IMR-90 (cell line): ENCODE results near the gene DBNDD2. TPM values are rescaled to one million over a fixed set of nuclear protein-coding genes. Genes with fewer than 3 reads are reported as not detected.

Experiments used
- ATAC-seq: fragments of 200-7000 bp; cut with Tn5 transposase; 2 replicates; pipeline ENCODE4 v1.9.1; 2020; ENCODE audit warnings: low read depth, mild to moderate bottlenecking, moderate library complexity
- BruUV-seq: library from RNA; stranded (reverse); fragments of 400-500 nt; replicated peaks from 2 replicates; lab custom pipeline; 2021; lab: Mats Ljungman, UMichigan
- CTCF ChIA-PET: fragments of 300-600 bp; formaldehyde crosslinking; extraction: SDS; loops from one replicate; lab custom pipeline; 2021; ENCODE audit warnings: antibody characterized with exemption; lab: Yijun Ruan, JAX
- POLR2A ChIA-PET: fragments of 300-600 bp; sonication (Branson Sonifier 250); formaldehyde crosslinking; loops from one replicate; lab custom pipeline; 2022; ENCODE audit warnings: antibody characterized with exemption; ENCODE audit not compliant: unreplicated experiment; lab: Charles Lee
- DNase-seq: peaks from one replicate; pipeline ENCODE4 v3.0.0; 2013
- H2AFZ ChIP-seq: replicated peaks from 2 replicates; pipeline ENCODE3; 2013; ENCODE audit warnings: low read length, mild to moderate bottlenecking; ENCODE audit not compliant: poor library complexity
- H2AK5ac ChIP-seq: 2 replicates; pipeline ENCODE4 v1.6.1; 2013; ENCODE audit warnings: low read depth, low read length, inconsistent platforms
- H2AK9ac ChIP-seq: replicated peaks from 2 replicates; pipeline ENCODE3; 2013; ENCODE audit warnings: mild to moderate bottlenecking, low read depth, low read length, moderate library complexity; ENCODE audit not compliant: poor library complexity
- H2BK120ac ChIP-seq: 2 replicates; pipeline ENCODE4 v1.6.1; 2013; ENCODE audit warnings: low read depth, low read length, inconsistent platforms
- H2BK15ac ChIP-seq: 3 replicates; pipeline ENCODE4 v1.6.1; 2013; ENCODE audit warnings: low read depth, low read length, inconsistent platforms
- H2BK20ac ChIP-seq: 2 replicates; pipeline ENCODE4 v1.6.1; 2013; ENCODE audit warnings: low read depth, mild to moderate bottlenecking, inconsistent platforms, low read length, moderate library complexity
- H2BK5ac ChIP-seq: 2 replicates; pipeline ENCODE4 v1.6.1; 2013; ENCODE audit warnings: mild to moderate bottlenecking, low read depth, low read length, inconsistent platforms; ENCODE audit not compliant: poor library complexity, severe bottlenecking
- H3K14ac ChIP-seq: replicated peaks from 2 replicates; pipeline ENCODE4 v1.6.1; 2013; ENCODE audit warnings: low read depth, low read length, inconsistent platforms
- H3K18ac ChIP-seq: 2 replicates; pipeline ENCODE4 v1.6.1; 2013; ENCODE audit warnings: low read depth, low read length, control low read depth
- H3K23ac ChIP-seq: 2 replicates; pipeline ENCODE4 v1.6.1; 2013; ENCODE audit warnings: low read depth, low read length, inconsistent platforms
- H3K27ac ChIP-seq: 2 replicates; pipeline ENCODE4 v1.5.1; 2013; ENCODE audit warnings: mild to moderate bottlenecking, control low read depth, low read length; ENCODE audit not compliant: insufficient read depth
- H3K27me3 ChIP-seq: 2 replicates; pipeline ENCODE4 v1.6.1; 2013; ENCODE audit warnings: low read length; ENCODE audit not compliant: control insufficient read depth, insufficient read depth
- H3K36me3 ChIP-seq: 2 replicates; pipeline ENCODE4 v1.6.1; 2013; ENCODE audit warnings: low read length, mixed read lengths; ENCODE audit not compliant: control insufficient read depth, insufficient read depth
- H3K4ac ChIP-seq: 2 replicates; pipeline ENCODE4 v1.6.1; 2013; ENCODE audit warnings: low read depth, low read length, inconsistent platforms
- H3K4me1 ChIP-seq: 2 replicates; pipeline ENCODE4 v1.6.1; 2013; ENCODE audit warnings: low read length, mixed read lengths; ENCODE audit not compliant: control insufficient read depth, insufficient read depth
- H3K4me2 ChIP-seq: 2 replicates; pipeline ENCODE4 v1.6.1; 2013; ENCODE audit warnings: low read depth, mild to moderate bottlenecking, control low read depth, low read length, moderate library complexity
- H3K4me3 ChIP-seq: 2 replicates; pipeline ENCODE4 v1.5.1; 2013; ENCODE audit warnings: low read depth, mild to moderate bottlenecking, control low read depth, low read length, moderate library complexity; ENCODE audit not compliant: insufficient read depth
- H3K56ac ChIP-seq: 2 replicates; pipeline ENCODE4 v1.6.1; 2013; ENCODE audit warnings: low read length, inconsistent platforms; ENCODE audit not compliant: insufficient read depth; ENCODE audit errors: extremely low read depth
- H3K79me1 ChIP-seq, 2 experiments: 2 replicates each; pipeline ENCODE4 v1.6.1; 2013; ENCODE audit warnings: low read length in 2 of 2, inconsistent platforms in 1 of 2, low read depth in 1 of 2
- H3K9ac ChIP-seq: 2 replicates; pipeline ENCODE4 v1.6.1; 2013; ENCODE audit warnings: low read depth, low read length, control low read depth
- H3K9me1 ChIP-seq: 2 replicates; pipeline ENCODE4 v1.6.1; 2013; ENCODE audit warnings: low read length, inconsistent platforms; ENCODE audit not compliant: insufficient read depth
- H3K9me3 ChIP-seq: 2 replicates; pipeline ENCODE4 v1.6.1; 2013; ENCODE audit warnings: low read length; ENCODE audit not compliant: control insufficient read depth, insufficient read depth
- H4K20me1 ChIP-seq: 2 replicates; pipeline ENCODE4 v1.6.1; 2013; ENCODE audit warnings: low read length, inconsistent platforms; ENCODE audit not compliant: insufficient read depth
- H4K5ac ChIP-seq: 2 replicates; pipeline ENCODE4 v1.6.1; 2013; ENCODE audit warnings: mild to moderate bottlenecking, low read depth, low read length, control low read depth
- H4K8ac ChIP-seq, 2 experiments: 2 replicates each; pipeline ENCODE4 v1.6.1; 2013; ENCODE audit warnings: low read depth in 2 of 2, low read length in 2 of 2, control low read depth in 1 of 2, inconsistent platforms in 1 of 2
- H4K91ac ChIP-seq: 2 replicates; pipeline ENCODE4 v1.6.1; 2013; ENCODE audit warnings: low read depth, low read length, inconsistent platforms; ENCODE audit not compliant: insufficient read depth
- BHLHE40 ChIP-seq: fragments of 150-350 bp; IDR thresholded peaks from 2 replicates; pipeline ENCODE4 v1.6.1; 2016; ENCODE audit warnings: mild to moderate bottlenecking, low read depth, low read length
- CHD1 ChIP-seq: IDR thresholded peaks from 2 replicates; pipeline ENCODE4 v1.6.1; 2012; ENCODE audit warnings: low read depth, low read length, improper control_type of control experiment
- ELK1 ChIP-seq: fragments of 150-350 bp; IDR thresholded peaks from 2 replicates; pipeline ENCODE4 v1.6.1; 2016; ENCODE audit warnings: low read depth, mild to moderate bottlenecking, low read length, moderate library complexity, borderline replicate concordance
- MAFK ChIP-seq: IDR thresholded peaks from 2 replicates; pipeline ENCODE4 v1.6.1; 2012; ENCODE audit warnings: low read depth, low read length, improper control_type of control experiment
- POLR2A ChIP-seq: IDR thresholded peaks from 2 replicates; pipeline ENCODE4 v1.6.1; 2012; ENCODE audit warnings: mild to moderate bottlenecking, low read depth, low read length
- RFX5 ChIP-seq: IDR thresholded peaks from 2 replicates; pipeline ENCODE4 v1.8.0; 2012; ENCODE audit warnings: low read depth, mild to moderate bottlenecking, low read length, moderate library complexity
- WGBS, 2 experiments: methylation state at CpG; one replicate each; pipeline versions ENCODE4 v1.1.5 to v1.1.7; 2013; ENCODE audit warnings: missing lambda C conversion rate in 2 of 2; ENCODE audit not compliant: insufficient read length in 1 of 2; ENCODE audit errors: extremely low coverage in 2 of 2; 5-methylcytosine and 5-hydroxymethylcytosine counted together
- dilution Hi-C: fragments of 300-500 bp; cut with HindIII; formaldehyde crosslinking; loops from one replicate; pipeline ENCODE4 v1.14.3; 2018; ENCODE audit warnings: low sequenced_read_pairs; ENCODE audit not compliant: unreplicated experiment
- in situ Hi-C: fragments of 300-500 bp; cut with MboI; formaldehyde crosslinking; loops from 3 replicates; pipeline ENCODE4 v1.14.3; 2019; ENCODE audit warnings: low sequenced_read_pairs, inconsistent platforms, mixed read lengths
- intact Hi-C: fragments of 100-400 bp; cut with micrococcal nuclease; formaldehyde crosslinking; loops from 2 replicates; pipeline ENCODE4 v1.10.0; 2022
- polyA plus RNA-seq, 3 experiments: library from polyadenylated mRNA; depleted of rRNA; stranded (reverse); fragments of >200 nt; gene quantifications; 2 replicates each; pipeline ENCODE4 v1.2.3, GENCODE V29; 2012; ENCODE audit warnings: low replicate concordance in 1 of 3
- total RNA-seq: library from RNA; depleted of rRNA; stranded (reverse); fragments of >200 nt; gene quantifications from 2 replicates; pipeline ENCODE4 v1.2.3, GENCODE V29; 2012
- TF ChIP-seq, protein P1 (sequence below): conservative IDR thresholded peaks from 2 replicates; pipeline ENCODE4 v1.5.1; 2012; ENCODE audit warnings: mild to moderate bottlenecking, low read depth, low read length, improper control_type of control experiment

The DBNDD2 gene
- total and polyA plus RNA-seq, 2 of the 4 experiments (the other 2 are of a cell fraction), result 1.3 to 9.3 TPM

DNA sequence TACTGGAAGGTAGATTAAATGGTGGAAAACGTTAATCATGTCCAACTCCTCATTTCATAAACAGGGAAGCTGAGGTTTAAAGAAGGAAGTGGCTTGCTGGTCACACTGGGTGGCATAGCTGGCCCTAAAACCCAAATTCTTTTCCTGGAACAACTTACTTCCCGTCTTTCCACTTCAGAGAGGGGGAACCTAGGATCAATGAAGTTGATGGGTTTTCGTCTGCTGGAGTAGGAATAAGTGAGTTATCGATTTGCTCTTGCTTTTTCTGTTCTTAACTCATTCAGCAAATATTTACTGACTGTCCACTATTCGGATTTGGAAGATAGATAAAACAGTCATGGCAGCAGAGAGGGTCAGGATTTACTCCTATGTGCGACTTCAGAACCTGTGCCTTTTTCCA is 46.3 kb upstream of the DBNDD2 start:
- Histone ChIP-seq H4K91ac (no peak overlapping the region), H4K5ac (no peak overlapping the region), H3K9me1 (peaks cover 20% of the 10 kb centered on the region), H3K4me2 (no peak overlapping the region), H4K8ac (no peak overlapping the region; a peak in 1 of 4 replicates), H3K14ac (no peak overlapping the region), H4K20me1 (no peaks in the 10 kb centered on the region), H2BK15ac (no peak overlapping the region), H2BK20ac (no peak overlapping the region), H3K27ac (no peak overlapping the region), H3K4me3 (no peak overlapping the region), H2AFZ (no peak overlapping the region), H3K18ac (no peak overlapping the region), H2BK120ac (no peak overlapping the region), H3K79me1 (peaks cover 9 to 40% of the 10 kb centered on the region in 2 experiments; a peak in 3 of 4 replicates), H3K23ac (no peak overlapping the region), H3K9me3 (no peaks in the 10 kb centered on the region), H3K9ac (no peak overlapping the region), H2AK9ac (no peak overlapping the region), H3K36me3 (peaks cover 8% of the 10 kb centered on the region), H3K27me3 (no peaks in the 10 kb centered on the region), H2BK5ac (no peak overlapping the region), H3K56ac (no peak overlapping the region), H3K4me1 (peaks cover 23% of the 10 kb centered on the region), H2AK5ac (no peak overlapping the region), H3K4ac (no peak overlapping the region; the same call in 1 of the 2 replicates)
- intact Hi-C loops (loop anchor here (2.0 to 5.0 kb wide), 2 partner anchors 56 to 409 kb away; partner anchors contain the start of gene PIGT), dilution Hi-C loops (no loop called here), in situ Hi-C loops (no loop called here)
- ATAC-seq (no peak), DNase-seq (no peak)
- no TSS peak for BruUV-seq
- WGBS, 2 experiments, result no CpG with 5 or more reads among the region's 6 CpGs
- no peak for TF ChIP-seq MAFK
- no peak for TF ChIP-seq BHLHE40
- no peak for TF ChIP-seq RFX5
- TF ChIP-seq CHD1, result no peak
- TF ChIP-seq, protein P1, sequence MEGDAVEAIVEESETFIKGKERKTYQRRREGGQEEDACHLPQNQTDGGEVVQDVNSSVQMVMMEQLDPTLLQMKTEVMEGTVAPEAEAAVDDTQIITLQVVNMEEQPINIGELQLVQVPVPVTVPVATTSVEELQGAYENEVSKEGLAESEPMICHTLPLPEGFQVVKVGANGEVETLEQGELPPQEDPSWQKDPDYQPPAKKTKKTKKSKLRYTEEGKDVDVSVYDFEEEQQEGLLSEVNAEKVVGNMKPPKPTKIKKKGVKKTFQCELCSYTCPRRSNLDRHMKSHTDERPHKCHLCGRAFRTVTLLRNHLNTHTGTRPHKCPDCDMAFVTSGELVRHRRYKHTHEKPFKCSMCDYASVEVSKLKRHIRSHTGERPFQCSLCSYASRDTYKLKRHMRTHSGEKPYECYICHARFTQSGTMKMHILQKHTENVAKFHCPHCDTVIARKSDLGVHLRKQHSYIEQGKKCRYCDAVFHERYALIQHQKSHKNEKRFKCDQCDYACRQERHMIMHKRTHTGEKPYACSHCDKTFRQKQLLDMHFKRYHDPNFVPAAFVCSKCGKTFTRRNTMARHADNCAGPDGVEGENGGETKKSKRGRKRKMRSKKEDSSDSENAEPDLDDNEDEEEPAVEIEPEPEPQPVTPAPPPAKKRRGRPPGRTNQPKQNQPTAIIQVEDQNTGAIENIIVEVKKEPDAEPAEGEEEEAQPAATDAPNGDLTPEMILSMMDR, result no peak
- no peak for TF ChIP-seq POLR2A
- no peak for TF ChIP-seq ELK1
- POLR2A ChIA-PET, result no interaction called here
- CTCF ChIA-PET, result interaction anchor here (1.2 to 2.1 kb wide), 3 partner anchors 26 to 75 kb away, joined by 5 to 16 read pairs (median 6); no protein-coding TSS in a partner anchor
